Stimulated activated naive CD8-positive, alpha-beta T cell treated with anti-CD3 and anti-CD28 coated beads, Interleukin-15, amount 100 ng/mL, for 72 hours (primary cell): ENCODE measurements around the gene BMI1.
"Not testable (repeated sequence)": the region's sequence is repeated elsewhere in the genome, so short reads cannot be mapped to it uniquely, and the experiment has no call there.

ENCODE experiments used
- ATAC-seq: fragments of 150-1000 bp; cut with Tn5 transposase; 2 replicates; pipeline ENCODE4 v1.10.0; 2021; ENCODE audit warnings: mild to moderate bottlenecking, moderate library complexity
- DNase-seq, 2 donors: peaks; one replicate each; pipeline ENCODE4 v3.0.0; 2021 to 2022
- H3K27ac Mint-ChIP-seq, 2 donors: one replicate each; pipeline ENCODE4 v1.8.0; 2022; ENCODE audit warnings: mild to moderate bottlenecking in 2 of 2, mixed read lengths in 2 of 2, moderate library complexity in 2 of 2
- H3K27me3 Mint-ChIP-seq: one replicate; pipeline ENCODE4 v1.8.0; 2022; ENCODE audit warnings: mixed read lengths
- H3K4me1 Mint-ChIP-seq: one replicate; pipeline ENCODE4 v1.8.0; 2022; ENCODE audit warnings: mild to moderate bottlenecking, mixed read lengths
- H3K4me3 Mint-ChIP-seq, 2 donors: one replicate each; pipeline ENCODE4 v1.8.0; 2022; ENCODE audit warnings: mild to moderate bottlenecking in 2 of 2, mixed read lengths in 2 of 2, moderate library complexity in 1 of 2
- H3K9me3 Mint-ChIP-seq, 2 donors: one replicate each; pipeline ENCODE4 v1.8.0; 2022; ENCODE audit warnings: mixed read lengths in 2 of 2

The BMI1 gene

GRCh38 chr10:22320591-22321155, at the start of gene BMI1:
BMI1 (plus strand) TSS chr10:22321099; CDS start chr10:22326450, 5,351 bp downstream.
- DNase-seq (peak; percentile 41 to 59), ATAC-seq (peak; percentile 46)
- peaks cover 42% of the 10 kb centered on the region for H3K27me3 Mint-ChIP-seq
- H3K9me3 Mint-ChIP-seq, result no peaks in the 10 kb centered on the region
- H3K4me1 Mint-ChIP-seq, result peaks cover 50% of the 10 kb centered on the region
- H3K4me3 Mint-ChIP-seq, result peak within 1 kb of the TSS; percentile 91 to 99
- peak within 1 kb of the TSS; percentile 97 to 98 for H3K27ac Mint-ChIP-seq

GRCh38 chr10:22271786-22272185, 49.1 kb upstream of the BMI1 start:
- Mint-ChIP-seq H3K27me3 (peaks cover 12% of the 10 kb centered on the region), H3K27ac (no peak overlapping the region), H3K4me3 (no peak overlapping the region), H3K4me1 (no peaks in the 10 kb centered on the region), H3K9me3 (no peaks in the 10 kb centered on the region)
- DNase-seq (no peak), ATAC-seq (peak; percentile 28)

- peaks cover 12% of the 10 kb centered on the region for H3K27me3 Mint-ChIP-seq
- ATAC-seq (no peak), DNase-seq (no peak)
- no peaks in the 10 kb centered on the region for H3K4me1 Mint-ChIP-seq
- H3K9me3 Mint-ChIP-seq, result no peaks in the 10 kb centered on the region
- no peak overlapping the region for H3K4me3 Mint-ChIP-seq
- H3K27ac Mint-ChIP-seq, result no peak overlapping the region
Measured at GRCh38 chr10:22278441-22278782, 42.5 kb upstream of the BMI1 start.

- Mint-ChIP-seq H3K9me3 (no peaks in the 10 kb centered on the region), H3K4me3 (no peak overlapping the region), H3K27ac (no peak overlapping the region), H3K27me3 (peaks cover 12% of the 10 kb centered on the region), H3K4me1 (no peaks in the 10 kb centered on the region)
- no peak for DNase-seq
- ATAC-seq, result no peak
Measured at GRCh38 chr10:22280078-22280477, 40.8 kb upstream of the BMI1 start.

GRCh38 chr10:22285130-22285529, 35.8 kb upstream of the BMI1 start:
- DNase-seq (no peak), ATAC-seq (no peak)

GRCh38 chr10:22293747-22294404, 27.0 kb upstream of the BMI1 start:
- H3K4me3 Mint-ChIP-seq, result no peak overlapping the region
- peaks cover 25% of the 10 kb centered on the region for H3K27me3 Mint-ChIP-seq
- no peaks in the 10 kb centered on the region for H3K4me1 Mint-ChIP-seq
- H3K9me3 Mint-ChIP-seq, result no peaks in the 10 kb centered on the region
- no peak for DNase-seq
- H3K27ac Mint-ChIP-seq, result no peak overlapping the region
- ATAC-seq, result no peak

More at GRCh38 chr10:22285130-22285529, 35.8 kb upstream of the BMI1 start:
- Mint-ChIP-seq H3K4me3 (no peak overlapping the region), H3K27ac (no peak overlapping the region), H3K27me3 (peaks cover 4% of the 10 kb centered on the region), H3K4me1 (no peaks in the 10 kb centered on the region), H3K9me3 (no peaks in the 10 kb centered on the region)

- no peaks in the 10 kb centered on the region for H3K4me1 Mint-ChIP-seq
- peaks cover 25% of the 10 kb centered on the region for H3K27me3 Mint-ChIP-seq
- DNase-seq (no peak), ATAC-seq (no peak)
- no peak overlapping the region for H3K27ac Mint-ChIP-seq
- no peaks in the 10 kb centered on the region for H3K9me3 Mint-ChIP-seq
- H3K4me3 Mint-ChIP-seq, result no peak overlapping the region
Measured at GRCh38 chr10:22294694-22295093, 26.2 kb upstream of the BMI1 start.

GRCh38 chr10:22301193-22301592, 19.7 kb upstream of the BMI1 start:
- no peak for ATAC-seq
- Mint-ChIP-seq H3K9me3 (no peaks in the 10 kb centered on the region), H3K4me3 (no peak overlapping the region), H3K27me3 (peaks cover 20% of the 10 kb centered on the region), H3K4me1 (no peaks in the 10 kb centered on the region), H3K27ac (no peak overlapping the region)
- no peak for DNase-seq

- H3K27ac Mint-ChIP-seq, result no peak overlapping the region
- H3K4me3 Mint-ChIP-seq, result no peak overlapping the region
- no peak for DNase-seq
- ATAC-seq, result no peak
- H3K27me3 Mint-ChIP-seq, result peaks cover 20% of the 10 kb centered on the region
- H3K4me1 Mint-ChIP-seq, result no peaks in the 10 kb centered on the region
- no peaks in the 10 kb centered on the region for H3K9me3 Mint-ChIP-seq
Measured at GRCh38 chr10:22303461-22303860, 17.4 kb upstream of the BMI1 start.

GRCh38 chr10:22305721-22306120, 15.2 kb upstream of the BMI1 start:
- peaks cover 21% of the 10 kb centered on the region for H3K27me3 Mint-ChIP-seq
- no peaks in the 10 kb centered on the region for H3K4me1 Mint-ChIP-seq
- no peaks in the 10 kb centered on the region for H3K9me3 Mint-ChIP-seq
- DNase-seq (no peak), ATAC-seq (no peak)
- no peak overlapping the region for H3K4me3 Mint-ChIP-seq
- no peak overlapping the region for H3K27ac Mint-ChIP-seq

- H3K4me1 Mint-ChIP-seq, result no peaks in the 10 kb centered on the region
- H3K4me3 Mint-ChIP-seq, result no peak overlapping the region
- peaks cover 20% of the 10 kb centered on the region for H3K27me3 Mint-ChIP-seq
- peak; percentile 100 for ATAC-seq
- no peaks in the 10 kb centered on the region for H3K9me3 Mint-ChIP-seq
- H3K27ac Mint-ChIP-seq, result no peak overlapping the region
- peak in 1 of 2 donors; percentile 57 for DNase-seq
Measured at GRCh38 chr10:22308390-22308789, 12.5 kb upstream of the BMI1 start.

GRCh38 chr10:22309180-22310000, 11.5 kb upstream of the BMI1 start:
- Mint-ChIP-seq H3K4me3 (peak overlapping the region in 1 of 2 donors; percentile 35), H3K9me3 (no peaks in the 10 kb centered on the region), H3K27me3 (peaks cover 20% of the 10 kb centered on the region), H3K4me1 (no peaks in the 10 kb centered on the region), H3K27ac (peak overlapping the region in 1 of 2 donors; percentile 84)
- no peak for ATAC-seq
- DNase-seq, result no peak

- not testable (repeated sequence) for H3K4me3 Mint-ChIP-seq, H3K9me3 Mint-ChIP-seq, DNase-seq, ATAC-seq, H3K27ac Mint-ChIP-seq, H3K4me1 Mint-ChIP-seq
- H3K27me3 Mint-ChIP-seq, result peaks cover 20% of the 10 kb centered on the region
Measured at GRCh38 chr10:22310012-22310411, 10.9 kb upstream of the BMI1 start.

- H3K4me1 Mint-ChIP-seq, result no peaks in the 10 kb centered on the region
- DNase-seq, result no peak
- H3K27me3 Mint-ChIP-seq, result peaks cover 20% of the 10 kb centered on the region
- no peak for ATAC-seq
- H3K9me3 Mint-ChIP-seq, result no peaks in the 10 kb centered on the region
- H3K27ac Mint-ChIP-seq, result no peak overlapping the region
- no peak overlapping the region for H3K4me3 Mint-ChIP-seq
Measured at GRCh38 chr10:22310928-22311327, 10.0 kb upstream of the BMI1 start.

- no peak for DNase-seq
- Mint-ChIP-seq H3K4me1 (peaks cover 21% of the 10 kb centered on the region), H3K27ac (no peak overlapping the region), H3K9me3 (no peaks in the 10 kb centered on the region), H3K27me3 (peaks cover 10% of the 10 kb centered on the region), H3K4me3 (peak overlapping the region in 1 of 2 donors; percentile 99)
- no peak for ATAC-seq
Measured at GRCh38 chr10:22314852-22315251, 6.0 kb upstream of the BMI1 start.
